Stimulated activated CD8-positive, alpha-beta memory T cell treated with anti-CD3 and anti-CD28 coated beads, Interleukin-15, amount 100 ng/mL, for 1 hour (primary cell): ENCODE measurements around the gene TNFRSF1B.

ENCODE experiments used
- DNase-seq: peaks from one replicate; pipeline ENCODE4 v3.0.0-alpha.2; 2020; ENCODE audit warnings: low read depth

The TNFRSF1B gene

GRCh38 chr1:12142141-12142823, 24.5 kb upstream of the TNFRSF1B start:
- no peak for DNase-seq

GRCh38 chr1:12142891-12143630, 23.7 kb upstream of the TNFRSF1B start:
- DNase-seq: no peak

GRCh38 chr1:12143631-12144155, 23.1 kb upstream of the TNFRSF1B start:
- no peak for DNase-seq

DNA sequence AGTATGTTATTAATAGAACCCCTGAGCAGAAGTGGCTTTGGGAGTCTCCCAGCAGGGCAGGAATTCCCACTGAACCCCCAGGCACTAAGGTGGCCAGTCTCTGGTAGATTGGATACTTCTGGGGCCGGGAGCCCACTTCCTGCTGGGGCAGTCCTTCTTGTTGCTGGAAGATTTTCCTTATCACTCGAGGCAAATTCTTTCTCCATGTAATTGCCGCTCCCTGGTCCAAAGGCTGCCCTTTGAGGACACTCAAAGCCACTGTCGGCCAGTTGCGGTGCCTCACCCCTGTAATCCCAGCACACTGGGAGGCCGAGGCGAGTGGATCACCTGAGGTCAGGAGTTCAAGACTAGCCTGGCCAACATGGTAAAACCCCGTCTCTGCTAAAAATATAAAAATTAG, 22.6 kb upstream of the TNFRSF1B start:
- DNase-seq: no peak

GRCh38 chr1:12144969-12145368, 21.8 kb upstream of the TNFRSF1B start:
- DNase-seq: no peak

DNA sequence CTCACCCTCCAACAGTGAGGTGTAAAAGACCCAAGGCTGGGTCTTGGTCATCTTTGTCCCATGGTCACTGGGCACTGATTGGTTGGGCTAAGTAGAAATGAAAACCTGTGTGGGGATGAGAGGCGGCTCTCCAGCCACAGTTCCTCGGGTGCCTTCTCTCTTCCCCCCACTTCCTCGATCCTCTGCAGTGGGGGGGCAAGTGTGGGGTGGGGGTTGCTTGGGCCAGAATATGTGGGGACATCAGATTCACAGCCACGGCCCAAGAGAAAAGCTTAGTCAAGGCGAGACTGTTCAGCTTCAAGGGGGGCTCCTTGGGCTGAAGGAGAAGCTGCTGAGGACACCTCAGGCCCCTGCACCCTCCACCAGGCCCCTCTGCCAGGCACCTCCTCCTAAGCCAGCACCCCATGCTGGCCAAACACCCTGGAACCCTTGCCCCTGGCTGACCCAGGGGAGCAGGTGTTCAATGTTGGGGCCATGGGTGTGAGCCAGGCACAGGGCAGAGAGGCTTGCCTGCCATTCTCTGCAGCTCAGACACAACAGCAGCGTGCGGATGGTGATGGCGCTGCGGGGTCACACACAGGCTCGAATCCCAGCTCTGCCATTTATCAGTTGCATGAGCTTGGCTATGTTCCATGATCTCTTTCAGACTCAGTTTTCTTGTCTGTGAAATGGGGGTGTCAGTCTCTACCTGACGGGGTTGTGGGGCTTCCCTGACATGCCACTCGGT, 21.0 kb upstream of the TNFRSF1B start:
- no peak for DNase-seq

GRCh38 chr1:12146343-12147112, 20.3 kb upstream of the TNFRSF1B start:
- no peak for DNase-seq

GRCh38 chr1:12147201-12147701, 19.5 kb upstream of the TNFRSF1B start:
- DNase-seq: no peak

DNA sequence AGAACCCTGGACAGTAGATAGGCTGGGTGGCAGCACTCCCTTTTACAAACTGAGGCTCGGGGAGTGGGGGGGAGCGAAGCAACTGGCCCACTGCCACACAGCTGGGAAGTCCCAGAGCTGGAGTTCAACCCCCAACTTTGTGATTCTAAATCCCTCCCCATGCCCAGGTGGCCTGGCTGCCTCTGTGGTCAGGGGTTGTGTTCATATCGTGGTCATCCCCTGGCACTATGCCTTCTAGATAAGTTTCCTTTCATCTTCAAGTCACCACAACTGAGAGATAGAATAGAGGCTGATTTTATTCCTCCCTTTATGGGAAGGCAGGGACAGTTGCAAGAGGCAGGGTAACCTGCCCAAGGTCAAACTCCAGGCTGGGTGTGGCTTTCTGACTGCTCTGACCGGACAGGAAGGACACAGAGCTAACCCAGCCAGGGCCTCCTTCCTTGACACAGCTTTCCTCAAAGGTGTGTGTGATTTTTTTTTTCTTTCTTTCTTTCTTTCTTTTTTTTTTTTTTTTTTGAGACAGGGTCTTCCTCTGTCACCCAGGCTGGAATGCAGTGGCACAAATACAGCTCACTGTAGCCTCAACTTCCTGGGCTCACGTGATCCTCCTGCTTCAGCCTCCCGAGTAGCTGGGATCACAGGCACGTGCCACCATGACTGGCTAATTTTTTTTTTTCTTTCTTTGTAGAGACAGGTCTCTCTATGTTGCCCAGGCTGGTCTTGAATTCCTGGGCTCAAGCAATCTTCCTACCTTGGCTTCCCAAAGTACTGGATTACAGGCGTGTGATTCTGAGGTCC, 18.4 kb upstream of the TNFRSF1B start:
- no peak for DNase-seq

DNA sequence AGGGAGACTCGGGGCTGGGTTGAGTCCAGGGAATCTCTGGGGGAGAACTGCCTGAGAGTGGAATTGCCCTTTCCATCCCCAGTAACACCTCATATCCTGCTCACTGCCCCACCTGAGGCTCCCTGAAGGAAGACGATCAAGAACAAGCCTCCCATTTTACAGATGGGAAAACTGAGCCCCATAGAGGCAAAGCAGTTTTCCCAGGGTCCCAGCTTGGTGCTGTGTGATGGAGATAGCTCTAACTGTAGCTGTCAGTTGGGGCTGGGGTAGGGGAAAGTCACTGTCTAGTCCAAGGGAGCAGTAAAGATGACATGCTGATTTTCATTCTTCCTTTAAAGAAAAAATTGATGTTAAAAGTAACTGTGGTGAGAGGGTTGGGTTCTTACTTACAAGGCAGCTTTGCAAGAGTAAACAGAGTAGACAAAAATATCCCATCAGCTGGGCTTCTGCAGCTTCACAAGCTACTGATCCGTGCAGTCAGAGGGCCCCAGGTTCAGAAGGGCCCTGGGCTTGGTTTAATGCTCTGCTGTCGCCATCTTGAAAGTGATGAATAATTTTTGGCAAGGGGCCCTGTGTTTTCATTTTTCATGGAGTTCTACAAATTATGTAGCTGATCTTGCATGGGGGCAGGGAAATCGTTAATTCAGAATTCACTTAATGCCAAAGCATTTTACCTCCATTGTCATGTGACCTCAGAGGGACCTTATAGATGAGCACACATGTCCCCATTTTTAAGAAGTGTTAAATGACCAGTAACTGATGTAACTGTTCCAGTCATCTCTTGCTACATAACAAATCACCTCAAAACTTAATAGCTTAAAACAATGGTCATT, 17.6 kb upstream of the TNFRSF1B start:
- DNase-seq: no peak

GRCh38 chr1:12149791-12150175, 17.0 kb upstream of the TNFRSF1B start:
- no peak for DNase-seq

- no peak for DNase-seq
Measured at GRCh38 chr1:12150456-12151200, 16.2 kb upstream of the TNFRSF1B start.

GRCh38 chr1:12151465-12151864, 15.3 kb upstream of the TNFRSF1B start:
- no peak for DNase-seq

DNA sequence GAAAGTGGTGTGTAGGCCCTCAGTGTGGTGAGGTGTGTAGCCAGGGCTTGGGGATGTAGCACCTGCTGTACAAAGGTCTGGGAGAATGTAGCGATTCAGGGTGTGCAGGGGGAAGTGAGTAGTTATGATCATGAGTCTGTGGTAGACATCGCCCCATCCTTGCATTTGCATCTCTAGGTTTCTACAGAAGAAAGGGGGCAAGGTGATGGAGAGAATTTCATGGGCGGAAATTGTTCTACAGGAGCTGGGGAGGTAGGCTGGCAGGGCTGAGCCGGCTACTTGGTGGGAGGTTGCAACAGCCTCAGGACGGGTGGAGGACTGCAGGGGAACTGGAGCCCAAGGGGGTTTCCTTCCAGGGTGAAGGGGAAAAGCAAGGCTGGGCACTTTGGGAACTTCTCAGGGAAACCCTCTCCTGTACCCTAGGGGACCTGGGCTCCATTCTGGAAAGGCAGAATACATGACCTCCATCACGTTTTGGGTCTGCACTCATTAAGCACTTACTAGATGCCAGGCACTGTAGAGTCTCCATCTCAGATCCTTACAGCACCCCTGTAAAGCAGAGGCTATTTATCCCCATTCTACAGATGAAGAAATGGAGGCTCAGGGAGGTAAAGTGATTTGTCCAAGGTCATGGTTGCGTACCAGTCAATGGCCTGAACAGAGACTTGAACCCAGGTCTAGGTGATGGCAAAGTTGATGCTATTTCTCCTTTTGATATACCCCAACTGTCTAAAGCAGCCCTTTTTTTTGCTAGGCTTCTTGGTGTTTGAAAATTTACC, 14.5 kb upstream of the TNFRSF1B start:
- DNase-seq: no peak

DNA sequence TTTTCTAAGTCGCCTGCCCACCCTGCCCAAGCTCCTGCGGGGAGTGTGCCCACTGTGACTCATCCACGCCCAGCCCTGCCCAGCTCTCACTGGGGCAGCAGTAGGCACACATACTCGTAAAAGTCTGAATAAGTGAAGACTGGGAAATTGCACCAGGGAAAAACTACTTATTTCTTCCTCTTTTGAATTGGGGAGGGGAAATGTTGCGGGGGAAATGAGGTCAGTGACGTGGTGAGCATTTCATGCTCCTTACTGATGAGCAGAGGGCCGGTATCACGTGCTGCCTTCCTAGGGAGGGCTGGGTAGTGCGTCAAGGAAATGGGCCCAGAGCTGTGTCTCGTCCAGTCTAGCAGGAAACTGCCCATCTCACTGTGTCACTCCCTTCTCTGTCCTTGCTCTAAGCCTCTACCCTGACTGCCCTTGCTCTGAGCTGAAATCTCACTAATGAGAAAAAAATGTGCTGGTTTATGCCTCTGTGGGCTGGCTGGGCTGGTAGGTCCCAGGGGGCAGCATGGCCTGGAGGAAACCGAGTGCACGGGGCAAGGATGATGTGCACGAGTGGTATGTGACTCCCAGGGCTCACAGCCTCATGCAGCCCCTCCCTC, 13.5 kb upstream of the TNFRSF1B start:
- DNase-seq: no peak

DNA sequence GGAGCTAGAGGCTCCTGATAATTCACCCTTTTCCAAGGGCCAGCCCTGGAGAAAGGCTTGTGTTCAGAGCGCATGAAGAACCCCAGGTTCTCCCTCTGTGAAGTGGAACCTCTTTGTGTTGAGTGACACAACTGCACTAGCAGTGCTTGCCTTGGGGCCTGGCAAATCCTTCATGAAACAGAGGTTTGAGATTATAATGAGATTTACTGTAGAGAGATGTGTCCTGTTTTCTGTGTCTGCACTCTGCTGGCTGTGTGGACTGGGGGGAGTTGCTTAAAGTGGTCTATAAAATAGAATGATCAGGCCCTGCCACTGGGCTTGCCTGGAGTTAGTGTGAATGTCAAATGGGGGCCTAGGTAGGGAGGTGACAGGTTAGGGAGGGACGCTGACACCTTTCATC, 11.5 kb upstream of the TNFRSF1B start:
- no peak for DNase-seq

DNA sequence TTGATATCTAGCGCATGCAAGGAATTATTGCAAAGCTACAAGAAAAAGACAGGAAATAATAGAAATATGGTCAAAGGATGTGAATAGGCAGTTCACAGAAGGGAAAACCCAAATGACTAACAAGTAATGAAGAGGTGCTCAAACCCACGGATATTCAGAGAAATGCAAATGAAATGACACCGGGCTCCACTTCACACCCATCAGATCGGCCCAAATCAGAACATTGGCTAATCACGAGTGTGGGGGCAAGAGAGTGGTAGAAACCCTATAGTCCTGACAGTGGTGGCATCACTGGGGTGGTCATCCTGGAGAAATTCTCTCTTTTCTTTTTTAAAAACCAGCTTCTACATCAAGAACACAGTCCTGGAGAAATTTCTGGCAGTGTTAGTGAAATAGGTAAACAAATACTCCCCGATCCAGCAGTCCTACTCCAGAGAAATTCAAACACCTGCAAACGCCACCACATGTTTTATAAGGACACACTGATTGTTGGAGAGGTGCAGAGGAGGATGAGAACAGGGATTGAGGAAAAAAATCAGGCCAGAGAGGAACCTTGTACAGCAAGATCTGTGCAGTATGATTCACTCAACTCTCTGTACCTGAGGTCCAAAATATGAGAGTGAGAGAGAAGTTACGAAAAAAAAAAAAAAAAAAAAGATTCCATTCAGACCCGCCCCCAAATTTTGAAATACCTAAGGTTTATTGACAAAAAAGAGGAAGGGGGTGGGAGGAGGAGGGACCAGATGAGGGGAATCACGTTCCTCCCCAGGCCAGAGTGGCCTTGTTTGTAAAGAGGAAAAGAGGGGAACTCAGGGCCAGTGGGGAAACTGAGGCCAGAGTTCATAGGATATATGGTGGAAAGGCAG, 9.2 kb upstream of the TNFRSF1B start:
- DNase-seq: no peak
